Activated naive CD4-positive, alpha-beta T cell (primary cell): ENCODE results near the gene VGF.

Experiments used
- DNase-seq, 4 experiments: peaks; one replicate each; lab custom pipeline; 2025; lab: John Stamatoyannopoulos, UW

The VGF gene

DNA sequence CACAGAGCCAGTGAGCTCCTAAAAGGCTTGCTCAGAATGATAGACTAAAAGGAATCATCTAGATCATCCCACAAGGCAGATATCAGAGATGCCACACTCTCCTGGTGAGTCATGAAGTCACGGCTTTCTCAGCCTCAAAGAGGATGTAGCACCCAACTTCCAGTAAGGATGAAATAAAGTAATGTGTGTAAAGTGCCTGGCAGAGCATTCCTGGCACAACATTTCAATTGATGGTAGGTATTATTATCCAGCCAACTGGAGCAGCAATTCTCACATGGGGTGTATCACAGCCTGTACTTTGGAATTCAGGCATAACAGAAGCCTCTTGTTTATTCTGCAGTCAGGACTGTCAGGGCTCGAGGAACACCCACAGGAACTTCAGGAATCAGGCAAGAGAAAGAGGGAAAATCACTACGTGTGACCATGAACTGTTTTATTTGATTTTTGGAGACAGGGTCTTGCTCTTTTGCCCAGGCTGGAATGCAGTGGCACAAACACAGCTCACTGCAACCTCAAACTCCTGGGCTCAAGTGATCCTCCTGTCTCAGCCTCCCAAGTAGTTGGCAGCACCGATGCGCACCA is 20.0 kb upstream of the VGF start:
- DNase-seq, result no peak

DNA sequence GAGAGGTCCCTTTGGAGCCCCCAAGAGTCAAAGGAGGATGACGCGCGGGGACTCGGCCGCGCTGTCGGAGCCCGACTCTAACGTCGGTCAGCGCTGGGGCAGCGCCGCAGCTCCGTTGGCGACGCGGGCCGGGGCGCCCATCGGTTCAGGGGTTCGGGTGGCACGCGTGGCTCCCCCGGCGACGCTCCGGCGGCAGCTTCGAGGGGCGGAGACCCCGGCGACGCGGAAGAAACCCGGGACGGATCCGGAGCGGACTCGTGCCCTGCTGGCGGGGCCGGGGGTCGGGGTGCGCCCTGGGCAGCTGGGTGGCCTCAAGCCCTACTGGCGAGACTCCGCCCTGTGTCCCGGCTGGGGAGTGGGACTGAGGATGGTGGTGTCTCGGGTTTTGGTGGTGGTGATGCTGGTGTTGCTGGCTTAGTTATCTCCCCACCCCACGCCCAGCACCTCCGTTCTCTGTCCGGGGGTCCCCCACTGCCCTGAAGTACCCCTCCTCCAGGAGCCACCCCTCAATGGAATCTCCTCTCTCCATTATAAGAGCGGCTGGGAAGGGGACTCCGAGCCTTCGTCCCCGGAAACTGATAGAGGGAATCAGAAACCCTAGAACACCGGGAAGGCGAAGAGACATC is 14.9 kb upstream of the VGF start, which contains the start of gene NAT16:
Gene NAT16, minus strand, starts transcription at position 164 of the 626 bp plus-strand sequence. CDS start 5,486 bp downstream, outside the sequence.
- DNase-seq, result no peak

DNA sequence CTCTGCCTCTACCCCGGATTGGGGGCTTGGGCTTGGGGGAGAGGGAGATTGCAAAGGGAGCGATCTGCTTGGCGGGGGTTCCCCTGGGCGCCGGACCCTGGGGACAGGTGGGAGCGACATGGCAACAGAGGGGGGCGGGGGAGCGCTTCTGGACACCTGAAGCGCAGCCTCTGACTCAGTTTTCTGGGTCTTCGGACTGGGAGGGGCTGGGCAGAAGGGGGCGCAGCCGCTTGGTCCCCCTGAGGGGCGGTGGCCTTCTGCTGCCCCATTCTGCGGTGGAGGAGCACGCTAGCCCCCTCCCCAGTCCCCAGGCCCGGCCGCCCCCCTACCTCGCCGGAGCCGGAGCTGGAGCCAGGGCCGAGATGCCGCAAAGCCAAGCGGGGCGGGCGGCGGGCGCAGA is 14.3 kb upstream of the VGF start:
- no peak for DNase-seq

DNA sequence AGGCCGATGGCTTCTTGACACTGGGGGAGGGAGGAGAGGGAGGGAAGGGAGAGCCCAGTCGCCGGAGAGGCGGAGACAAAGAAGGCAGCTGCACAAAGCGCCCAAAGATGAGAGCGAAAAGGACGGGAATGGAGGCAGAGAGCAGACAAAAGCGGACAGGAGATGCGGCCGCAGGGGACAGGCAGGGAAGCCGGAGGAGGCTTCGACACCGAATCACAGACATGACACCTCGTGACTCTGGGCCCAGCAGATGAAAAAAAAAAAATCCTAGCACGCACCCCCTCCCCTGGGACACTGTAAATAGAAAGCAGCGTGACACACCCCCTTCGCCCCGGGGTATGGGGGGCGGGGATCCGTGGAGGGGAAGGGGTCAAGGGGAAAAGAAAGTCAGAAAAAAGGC is 13.7 kb upstream of the VGF start:
- DNase-seq, result no peak

DNA sequence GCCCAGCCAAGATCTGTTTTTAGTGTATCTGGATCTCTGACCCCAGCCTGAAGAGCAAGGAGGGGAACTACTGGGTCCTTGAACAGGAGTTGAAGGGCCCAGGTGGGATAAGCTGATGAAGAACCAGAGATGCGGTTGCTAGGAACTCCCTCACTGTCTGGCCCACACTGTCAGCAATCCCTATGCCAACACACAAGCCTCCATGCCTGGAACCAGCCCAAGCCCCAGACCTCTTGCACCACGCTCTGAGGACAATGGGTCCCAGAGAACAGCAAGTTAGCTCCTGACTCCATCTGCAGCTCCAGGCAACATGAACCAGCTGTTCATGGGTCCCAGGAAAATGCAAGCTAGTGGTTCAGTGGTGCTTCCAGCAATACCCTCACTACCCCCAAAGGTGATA is 12.3 kb upstream of the VGF start:
- DNase-seq, result no peak

DNA sequence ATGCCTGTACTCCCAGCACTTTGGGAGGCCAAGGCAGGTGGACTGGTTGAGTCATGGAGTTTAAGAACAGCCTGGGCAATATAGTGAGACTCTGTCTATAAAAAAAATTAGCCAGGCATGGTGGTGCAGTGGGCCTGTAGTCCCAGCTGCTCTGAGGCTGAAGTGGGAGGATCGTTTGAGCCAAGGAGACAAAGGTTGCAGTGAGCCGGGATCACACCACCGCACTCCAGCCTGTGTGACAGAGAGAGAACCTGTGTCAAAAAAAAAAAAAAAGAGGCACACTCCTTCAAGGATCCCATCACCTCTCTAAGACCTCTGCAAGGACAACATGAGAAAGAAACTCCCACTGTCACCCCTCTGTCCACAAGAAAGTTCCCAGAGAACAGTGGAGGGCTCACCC is 10.3 kb upstream of the VGF start:
- DNase-seq, result no peak

DNA sequence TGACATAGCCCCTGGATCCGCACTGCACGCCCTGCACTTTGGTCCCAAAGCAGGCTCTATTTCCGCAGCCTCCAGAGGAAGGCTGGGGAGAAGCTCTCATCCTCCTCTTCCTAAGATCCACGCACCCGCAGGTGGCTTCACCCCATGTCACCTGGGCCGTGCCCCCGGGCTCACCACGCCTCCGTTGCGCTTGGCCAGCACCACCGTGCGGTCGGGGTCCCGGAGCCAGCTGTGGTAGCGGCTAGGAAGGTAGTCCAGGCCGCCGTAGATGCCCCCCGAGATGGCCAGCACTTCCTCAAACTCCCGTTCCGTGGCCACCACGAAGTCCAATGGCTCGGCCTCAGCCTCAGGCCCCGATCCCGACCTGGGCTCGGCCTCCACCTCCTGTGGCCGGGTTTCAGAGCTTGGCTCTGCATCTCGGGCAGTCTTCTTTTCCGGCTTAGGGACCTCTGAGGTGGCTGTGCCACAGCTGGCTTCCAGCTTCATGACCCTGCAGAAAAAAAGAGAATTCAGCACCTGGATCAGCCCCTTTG is 9.0 kb upstream of the VGF start:
- DNase-seq, result no peak

DNA sequence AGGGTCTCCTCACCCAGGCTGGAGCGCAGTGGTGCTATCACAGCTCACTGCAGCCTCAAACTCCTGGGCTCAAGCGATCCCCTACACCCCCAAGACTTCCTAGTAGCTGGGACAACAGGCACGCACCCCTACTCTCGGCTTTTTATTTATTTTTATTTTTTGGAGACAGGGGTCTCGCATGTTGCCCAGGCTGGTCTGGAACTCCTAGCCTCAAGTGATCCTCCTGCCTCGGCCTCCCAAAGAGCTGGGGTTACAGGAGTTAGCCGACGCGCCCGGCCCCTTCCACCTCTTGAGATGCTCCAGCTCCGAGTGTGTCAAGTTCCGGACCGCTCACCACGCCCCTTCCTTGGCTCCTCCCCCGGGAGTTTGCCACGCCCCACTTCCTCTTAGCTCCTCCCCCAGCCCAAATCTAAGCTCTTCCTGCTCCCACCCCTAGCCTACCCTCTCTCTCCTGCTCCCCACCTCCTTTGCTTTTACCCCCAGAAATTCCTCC is 8.4 kb upstream of the VGF start:
- peak in 3 of 4 experiments; percentile 33 to 52 (median 46) for DNase-seq

DNA sequence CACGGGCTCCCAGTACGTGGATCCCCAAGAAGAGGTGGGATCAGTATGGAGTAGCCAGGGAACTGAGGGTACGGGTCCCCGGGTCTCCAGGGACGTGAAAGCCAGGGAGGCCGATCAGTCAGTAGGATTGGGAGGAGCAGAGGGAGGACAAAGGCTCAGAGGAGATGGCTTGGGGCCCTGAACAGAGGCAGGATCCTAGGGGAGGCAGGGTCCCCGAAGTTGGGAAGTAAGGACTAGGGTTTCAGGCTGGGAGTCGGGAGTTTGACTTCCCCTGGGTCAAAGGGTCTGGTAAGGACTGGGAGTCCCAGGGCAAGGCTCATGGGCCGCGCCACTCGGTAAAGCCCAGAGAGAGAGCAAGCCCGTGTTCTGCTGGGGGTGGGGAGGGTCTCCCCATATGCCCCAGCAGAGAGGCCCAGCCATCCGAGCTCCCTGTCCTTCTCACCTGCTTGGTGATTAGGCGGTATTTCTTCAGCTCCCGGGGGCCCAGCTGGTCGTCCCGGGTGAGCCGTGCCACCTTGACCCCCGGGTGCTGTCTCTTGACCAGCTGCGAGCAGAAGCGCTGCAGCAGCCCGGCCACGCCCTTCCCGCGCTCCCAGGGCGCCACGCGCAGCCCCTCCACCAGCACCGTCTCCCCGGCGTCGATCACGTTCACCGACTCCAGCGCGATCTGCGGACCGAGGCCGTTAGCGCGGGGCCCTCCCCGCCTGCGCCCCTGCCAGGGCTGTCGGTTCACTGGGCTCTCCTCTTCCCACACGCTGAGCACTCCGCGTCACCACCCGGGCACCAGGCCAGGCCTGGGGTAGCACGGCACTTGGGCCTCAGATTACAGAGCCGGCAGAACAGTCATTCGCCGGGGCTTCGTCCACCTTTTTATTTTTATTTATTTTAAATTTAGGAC is 7.7 kb upstream of the VGF start:
- no peak for DNase-seq

DNA sequence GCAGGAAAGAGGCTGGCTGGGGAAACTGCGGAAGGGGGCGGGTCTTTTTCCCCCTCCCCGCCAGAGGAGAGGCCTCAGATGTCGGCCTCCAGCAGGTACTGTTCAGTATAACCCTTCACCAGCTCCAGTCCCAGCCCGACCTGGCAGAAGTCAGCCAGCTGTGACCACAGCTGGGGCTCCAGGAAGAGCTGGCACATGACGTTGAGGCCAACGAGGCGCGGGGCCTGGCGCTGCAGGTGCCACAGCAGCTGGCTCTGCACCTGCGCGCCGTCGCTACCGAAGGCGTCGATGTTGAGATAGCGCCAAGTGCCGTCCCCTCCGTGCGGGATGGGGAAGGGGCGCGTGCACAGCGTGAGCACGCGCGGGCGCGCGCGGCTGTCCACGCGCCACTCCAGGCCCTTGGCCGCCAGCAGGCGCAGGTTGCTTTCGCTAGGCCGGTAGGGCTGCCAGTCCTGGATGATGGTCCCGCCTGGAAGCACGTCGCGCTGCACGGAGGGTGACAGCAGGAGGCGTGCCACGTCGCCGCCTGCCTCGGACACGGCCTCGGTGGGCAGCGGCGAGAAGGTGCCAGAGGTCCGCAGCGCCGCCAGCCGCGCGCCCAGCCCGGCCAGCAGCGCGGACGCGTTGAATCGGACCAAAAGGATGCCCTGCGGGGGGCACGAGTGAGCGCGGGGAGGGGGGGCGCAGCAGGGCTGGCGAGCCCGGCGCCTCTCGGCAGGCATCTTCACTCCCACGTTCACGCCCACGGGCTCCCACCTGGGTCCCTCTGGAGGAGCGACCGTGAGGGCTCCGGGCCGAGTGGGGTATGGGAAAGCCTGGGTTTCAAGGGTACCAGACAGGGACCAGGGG is 6.9 kb upstream of the VGF start:
- DNase-seq, result no peak

DNA sequence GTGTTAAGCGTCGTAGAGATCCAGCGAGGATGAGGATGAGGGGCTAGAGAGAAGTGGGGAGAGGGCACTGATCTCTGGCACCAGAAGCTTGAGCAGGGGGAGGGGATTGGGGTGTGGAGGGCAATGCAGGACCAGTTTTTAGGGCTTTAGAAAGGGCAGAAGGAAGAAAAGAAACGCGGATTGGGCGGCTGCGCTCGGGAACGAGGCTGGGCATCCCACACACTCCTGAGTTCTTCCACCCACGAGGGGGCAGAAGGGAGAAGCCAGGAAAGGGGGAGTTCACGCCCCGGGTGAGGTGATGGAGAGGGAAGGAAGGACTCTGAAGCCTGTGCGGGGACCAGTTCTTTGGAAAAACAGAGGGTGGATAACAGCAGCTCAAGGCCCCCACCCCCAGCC is 6.1 kb upstream of the VGF start:
- no peak for DNase-seq

DNA sequence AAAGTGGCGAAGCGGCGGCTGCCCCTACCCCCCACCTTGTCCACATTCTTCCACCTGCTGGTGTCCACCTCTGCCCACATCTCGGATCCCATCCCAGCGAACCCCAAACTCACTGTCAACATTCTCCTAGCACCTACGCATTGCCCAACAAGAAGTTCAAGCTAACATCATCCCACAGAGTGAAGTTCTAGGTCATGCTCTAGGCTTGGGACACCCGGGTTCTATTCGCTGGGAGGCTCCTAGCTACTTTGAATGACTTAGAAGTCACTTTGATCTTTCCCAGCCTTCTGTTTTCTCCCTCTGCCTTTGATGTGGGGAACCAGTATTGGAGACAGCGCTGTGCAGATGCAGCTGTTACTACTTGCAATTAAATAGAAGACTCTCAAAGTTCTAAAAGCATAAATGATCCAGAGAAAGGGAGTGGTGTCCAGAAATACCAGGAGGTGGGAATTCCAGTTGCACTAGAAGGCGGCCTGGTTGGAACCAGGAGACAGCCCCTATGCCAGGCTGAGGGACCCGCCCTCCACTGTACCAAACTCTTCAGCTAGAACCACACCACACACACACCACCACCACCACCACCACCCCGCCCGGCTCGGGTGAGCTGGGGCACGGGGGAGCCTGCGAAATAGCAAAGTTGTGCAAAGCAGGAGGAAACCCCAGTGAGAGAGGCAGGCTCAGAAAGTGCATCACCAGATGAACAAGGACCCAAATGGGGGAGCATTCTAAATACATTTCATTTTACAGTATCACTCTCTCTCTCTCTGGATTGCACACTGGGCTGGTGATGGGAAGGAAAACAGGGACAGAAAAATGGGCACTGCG is 5.5 kb upstream of the VGF start:
- DNase-seq, result no peak

DNA sequence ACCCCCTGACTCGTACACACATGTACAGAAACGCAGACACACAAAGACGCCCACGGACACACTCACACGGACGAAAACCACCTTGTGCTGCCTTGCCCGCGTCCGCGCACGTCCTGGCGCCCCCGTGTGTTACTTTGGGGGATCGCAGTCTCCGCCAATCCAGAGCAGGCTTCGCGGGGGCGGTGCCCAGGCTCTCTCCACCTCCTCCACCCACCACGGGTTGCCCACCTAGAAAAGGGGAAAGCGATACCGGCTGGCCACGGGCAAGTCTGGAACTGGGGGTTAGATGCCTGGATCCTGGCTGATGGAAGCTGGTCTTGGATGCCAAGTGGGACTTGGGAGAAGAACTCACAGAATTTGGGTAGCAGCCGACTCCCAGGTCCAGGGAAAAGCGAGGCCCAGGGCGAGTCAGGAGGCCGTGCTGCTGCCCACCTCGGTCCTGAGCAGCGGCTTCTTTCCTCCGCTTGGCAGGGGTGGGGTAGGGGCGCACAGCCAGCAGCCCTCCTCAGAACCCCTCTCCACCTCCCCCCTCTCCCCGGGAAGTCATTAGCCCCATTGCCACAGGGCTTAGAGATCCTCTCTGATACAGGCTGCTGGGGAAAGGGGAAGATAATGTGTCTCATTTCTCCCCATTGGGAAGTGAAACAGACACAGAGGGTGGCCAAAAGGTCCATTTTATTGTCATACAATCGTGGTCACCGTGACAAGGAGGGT is 4.6 kb upstream of the VGF start:
- DNase-seq, result peak; percentile 20 to 69 (median 62)

DNA sequence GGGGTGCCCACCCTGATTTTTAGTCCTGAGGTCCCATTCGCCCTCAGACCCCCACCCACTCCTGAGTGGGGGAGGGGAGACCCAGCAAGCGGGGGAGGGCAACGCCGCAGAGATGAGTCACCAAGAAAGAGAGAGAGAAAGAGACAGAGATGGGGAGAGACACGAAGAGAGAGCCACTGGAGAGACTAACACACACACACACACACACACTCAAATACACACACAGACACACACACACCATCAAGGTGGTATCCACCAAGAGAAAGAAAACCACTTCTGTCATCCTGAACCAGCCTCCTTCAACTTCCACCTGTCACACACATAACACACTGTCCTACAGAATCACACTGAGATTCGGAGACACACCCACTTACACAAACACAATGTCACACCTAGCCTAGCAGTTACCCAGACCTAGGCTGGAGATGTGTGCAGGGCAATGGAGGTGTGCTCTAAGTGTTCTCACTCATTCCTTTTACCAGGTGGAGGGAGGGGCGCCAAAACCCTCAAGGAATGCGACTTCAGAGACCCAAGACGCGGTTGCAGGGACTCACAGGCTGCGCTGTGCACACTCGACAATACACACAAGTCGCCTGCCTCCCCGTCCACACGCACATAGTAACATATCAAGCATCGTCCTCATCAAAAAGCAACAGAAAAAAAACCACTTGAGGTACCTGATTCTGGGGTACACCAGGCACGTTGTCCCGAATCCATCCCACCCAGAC is 3.9 kb upstream of the VGF start:
- DNase-seq, result no peak

DNA sequence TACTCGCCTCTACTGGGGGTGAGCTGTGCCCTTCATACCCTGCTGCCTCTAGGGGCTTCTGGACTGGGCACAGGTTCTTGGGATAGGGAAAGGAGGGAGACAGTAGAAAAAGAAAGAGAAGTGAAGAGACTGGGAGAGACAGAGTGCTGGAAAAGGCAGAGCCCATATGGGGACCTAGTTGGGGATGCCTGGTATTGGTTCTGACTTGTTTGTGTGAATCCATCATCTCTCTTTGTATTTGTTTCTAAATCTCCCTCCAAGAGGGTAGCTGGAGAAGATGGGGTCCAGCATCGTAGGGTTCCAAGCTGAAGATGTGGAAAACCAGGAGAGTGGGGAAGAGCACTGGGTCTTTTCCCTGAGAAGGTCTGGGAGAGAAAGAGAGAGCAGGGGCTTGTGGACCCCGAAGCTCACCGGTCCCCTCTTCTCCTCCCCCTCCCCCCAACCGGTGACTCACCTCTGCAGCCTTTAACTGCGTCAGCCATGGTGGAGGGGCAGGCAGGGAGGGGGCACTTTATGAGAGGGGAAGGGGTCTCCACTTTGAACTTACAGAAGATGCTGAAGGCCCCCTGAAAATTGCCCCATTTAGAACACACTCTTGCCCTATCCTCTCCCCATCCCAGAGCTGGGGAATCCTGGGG is 3.2 kb upstream of the VGF start:
- no peak for DNase-seq

DNA sequence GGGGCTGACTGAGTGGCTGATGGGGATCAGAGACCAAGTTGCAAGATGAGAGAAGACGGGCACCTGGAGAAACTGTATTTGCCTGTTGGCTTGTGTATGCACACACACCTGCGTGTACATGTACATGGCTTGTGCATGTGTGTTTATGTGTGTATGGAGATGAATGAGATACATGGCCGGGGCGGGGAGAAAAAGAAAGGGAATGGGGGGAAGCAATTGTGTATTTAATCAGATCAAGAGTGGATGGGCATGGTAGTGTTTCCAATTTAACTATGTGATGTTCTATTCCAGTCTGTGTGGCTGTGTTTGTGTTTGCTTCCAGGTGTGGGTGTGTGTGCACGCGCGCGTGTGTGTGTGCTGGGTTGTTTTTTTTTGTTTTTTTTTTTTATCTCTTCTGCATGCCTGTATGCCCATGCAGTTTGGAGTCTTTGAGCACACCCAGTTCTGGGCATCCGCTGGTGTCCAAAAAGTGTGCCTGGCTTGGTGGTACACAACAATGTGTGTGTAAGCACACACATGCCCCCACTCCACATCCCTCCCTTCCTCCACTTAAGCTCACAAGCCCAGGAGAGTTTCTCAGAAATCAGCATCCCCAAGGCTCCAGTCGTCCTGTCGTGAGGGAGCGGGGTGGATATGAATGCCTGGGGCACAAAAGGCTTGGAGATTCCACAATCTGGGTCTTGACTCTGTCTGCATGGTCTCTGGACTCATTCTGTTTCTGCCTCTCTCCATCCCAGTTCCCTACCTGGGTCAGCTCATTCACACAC is 2.5 kb upstream of the VGF start:
- no peak for DNase-seq

DNA sequence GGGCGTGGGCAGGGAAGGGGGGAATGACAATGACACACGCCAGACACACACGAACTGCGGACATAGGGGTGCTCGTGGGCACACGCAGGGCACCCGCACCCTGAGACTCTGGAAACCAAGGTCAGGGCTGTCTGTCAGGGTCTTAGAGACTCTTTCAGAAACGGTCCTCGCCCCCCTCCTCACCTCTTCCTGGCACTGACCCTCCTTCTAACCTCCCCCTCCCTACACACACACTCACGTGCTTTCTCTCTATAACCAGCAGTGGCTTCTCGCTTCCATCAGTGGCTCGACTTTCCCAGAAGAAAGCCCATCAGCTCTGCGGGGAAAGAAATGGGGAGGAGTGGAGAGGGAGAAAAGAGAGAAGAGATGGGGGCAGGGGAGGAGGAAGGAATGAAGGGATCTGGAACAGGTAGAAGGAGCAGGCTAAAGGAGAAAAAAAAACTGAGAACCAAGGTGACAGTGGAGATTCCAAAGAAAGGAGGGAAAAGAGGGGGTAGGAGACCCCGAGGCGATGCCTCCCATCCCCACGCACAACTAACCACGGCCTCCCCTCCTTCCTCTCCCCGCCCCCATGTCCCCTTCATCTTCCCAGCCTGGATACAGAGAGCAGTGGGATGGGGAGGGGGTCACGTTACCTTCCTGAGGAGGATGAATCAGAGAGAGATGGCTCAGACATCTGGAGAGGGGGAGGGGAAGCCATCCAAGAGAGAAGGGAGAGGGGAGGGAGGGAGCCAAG is 1.7 kb upstream of the VGF start:
- DNase-seq, result no peak

DNA sequence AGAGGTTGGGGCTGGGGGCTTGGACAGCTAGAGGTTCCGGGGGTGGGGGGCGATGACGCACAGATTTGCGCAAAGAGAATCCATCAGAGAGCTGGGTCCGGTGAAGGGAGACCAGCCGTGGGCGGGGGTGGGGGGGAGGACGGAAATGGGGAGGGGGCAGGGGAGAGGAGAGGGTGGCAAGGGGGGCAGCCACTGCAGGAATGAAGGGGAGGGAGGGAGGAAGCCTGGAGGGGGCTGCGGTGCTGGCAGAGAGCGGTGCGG is 1.2 kb upstream of the VGF start:
- DNase-seq, result no peak
